Suprapubic skin (tissue), 3 donors: Measurements from ENCODE around the gene MRPL2.

Experiments
- CTCF ChIP-seq, 2 donors: fragments of 200-600 bp in 1 of 2; fragments of 450-650 bp in 1 of 2; sonication (generic) in 1 of 2; IDR thresholded peaks; one replicate each; pipeline ENCODE4 v1.5.1; 2016 to 2019; ENCODE audit warnings: antibody characterized with exemption in 2 of 2, mild to moderate bottlenecking in 1 of 2, moderate library complexity in 1 of 2
- EP300 ChIP-seq: sonication (generic); formaldehyde crosslinking; IDR thresholded peaks from one replicate; pipeline ENCODE4 v1.6.1; 2017; ENCODE audit warnings: antibody characterized with exemption

GRCh38 chr6:43020847-43021246 lies 38.4 kb downstream of the MRPL2 start:
- TF ChIP-seq EP300 (no peak), CTCF (IDR thresholded peaks at IDR 0.05) (no peak)
